VCaP (cell line): Measurements from ENCODE around the gene MCMBP.

ENCODE experiments used
- H3K27ac ChIP-seq: fragments of 450-650 bp; 2 replicates; pipeline ENCODE4 v1.5.1; 2017
- CTCF ChIP-seq: fragments of 450-650 bp; conservative IDR thresholded peaks from 2 replicates; pipeline ENCODE4 v1.5.1; 2017; ENCODE audit warnings: mild to moderate bottlenecking, moderate library complexity

Gene MCMBP

GRCh38 chr10:119815671-119816070 is 57.0 kb downstream of the MCMBP start:
- no peak for TF ChIP-seq CTCF
- no peak overlapping the region for H3K27ac ChIP-seq

GRCh38 chr10:119812684-119813083 is 60.0 kb downstream of the MCMBP start:
- H3K27ac ChIP-seq, result no peak overlapping the region
- TF ChIP-seq CTCF, result no peak

GRCh38 chr10:119811122-119811521 is 61.5 kb downstream of the MCMBP start:
- TF ChIP-seq CTCF, result no peak
- H3K27ac ChIP-seq, result no peak overlapping the region

GRCh38 chr10:119807960-119808697 is 64.5 kb downstream of the MCMBP start:
- no peak for TF ChIP-seq CTCF
- H3K27ac ChIP-seq, result no peak overlapping the region

GRCh38 chr10:119806334-119807130 is 66.1 kb downstream of the MCMBP start:
- no peak overlapping the region for H3K27ac ChIP-seq
- TF ChIP-seq CTCF, result no peak

GRCh38 chr10:119805702-119806230 is 66.9 kb downstream of the MCMBP start:
- no peak overlapping the region for H3K27ac ChIP-seq
- no peak for TF ChIP-seq CTCF

GRCh38 chr10:119803264-119803663 is 69.4 kb downstream of the MCMBP start:
- TF ChIP-seq CTCF, result no peak
- no peak overlapping the region for H3K27ac ChIP-seq
